Heart right ventricle (tissue), 16 donors: Measurements from ENCODE around the gene TLE7. TPM values are rescaled to one million over a fixed set of nuclear protein-coding genes. Genes with fewer than 3 reads are reported as not detected.

Experiments
- ATAC-seq, 8 donors: fragments of 200-7000 bp; cut with Tn5 transposase; one replicate each; pipeline ENCODE4 v1.9.1; 2020; ENCODE audit warnings: mild to moderate bottlenecking in 8 of 8, moderate library complexity in 8 of 8, moderate number of reproducible peaks in 1 of 8
- DNase-seq, 2 donors: peaks; one replicate each; pipeline ENCODE4 v3.0.0-alpha.2; 2020
- H3K27ac ChIP-seq, 10 donors: fragments of 200-600 bp; sonication (generic) in 2 of 10; one replicate each; pipeline versions ENCODE4 v1.5.0 to v1.8.0; 2020 to 2022; ENCODE audit warnings: mild to moderate bottlenecking in 3 of 10
- H3K27me3 ChIP-seq, 7 donors: fragments of 200-600 bp; one replicate each; pipeline ENCODE4 v1.8.0; 2021 to 2022; ENCODE audit warnings: mild to moderate bottlenecking in 2 of 7
- H3K36me3 ChIP-seq, 9 donors: fragments of 200-600 bp; sonication (generic) in 1 of 9; one replicate each; pipeline versions ENCODE4 v1.5.0 to v1.8.0; 2020 to 2022; ENCODE audit warnings: mild to moderate bottlenecking in 2 of 9
- H3K4me1 ChIP-seq, 9 donors: fragments of 200-600 bp; sonication (generic) in 1 of 9; one replicate each; pipeline versions ENCODE4 v1.5.0 to v1.8.0; 2020 to 2022; ENCODE audit warnings: mild to moderate bottlenecking in 4 of 9
- H3K4me3 ChIP-seq, 10 donors: fragments of 200-600 bp; sonication (generic) in 2 of 10; one replicate each; pipeline versions ENCODE4 v1.5.0 to v1.8.0; 2020 to 2022; ENCODE audit warnings: mild to moderate bottlenecking in 7 of 10, moderate library complexity in 2 of 10
- H3K9me3 ChIP-seq, 11 donors: fragments of 200-600 bp in 10 of 11; sonication (generic) in 2 of 11; one replicate each; pipeline versions ENCODE4 v1.5.0 to v1.8.0; 2013 to 2022; ENCODE audit warnings: mild to moderate bottlenecking in 2 of 11, control low read depth in 1 of 11, moderate library complexity in 1 of 11
- CTCF ChIP-seq, 9 donors: fragments of 200-600 bp; sonication (generic) in 2 of 9; IDR thresholded peaks; one replicate each; pipeline versions ENCODE4 v1.5.0 to v1.8.0; 2021 to 2022; ENCODE audit warnings: antibody characterized with exemption in 9 of 9, mild to moderate bottlenecking in 5 of 9, moderate library complexity in 1 of 9
- WGBS, 2 donors: extraction: QIAGEN DNeasy Blood & Tissue Kit; methylation state at CpG; one replicate each; pipeline ENCODE4 v1.1.7; 2013; ENCODE audit warnings: inconsistent platforms in 1 of 2; 5-methylcytosine and 5-hydroxymethylcytosine counted together
- intact Hi-C, 10 donors: fragments of 100-400 bp; cut with DNase I; formaldehyde crosslinking; loops; one replicate each; pipeline versions ENCODE4 v1.11.1 to v1.14.2; 2022
- polyA plus RNA-seq, 2 donors: library from polyadenylated mRNA; stranded (reverse); fragments of 200-250 nt; gene quantifications; one replicate each; pipeline ENCODE4 v1.2.3, GENCODE V29; 2013
- total RNA-seq, 10 donors: library from RNA; stranded (reverse); fragmentation: NEBNext Ultra II Directional in 3 of 10; extraction: Animal tissue kit (Norgen Biotek cat#: 25700) in 3 of 10; gene quantifications; one replicate each; pipeline versions ENCODE4 v1.2.1 to v1.2.4, GENCODE V29; 2021 to 2023
- donor health status: Arrhythmogenic right ventricular cardiomyopathy.
- donor health status: ischemic (EF 13 %, LVEDD 7.1; RV severe dilation, severe dysfunction).
- donor health status: healthy with polysubstance abuse.
- donor health status: DM: no; HTN: yes; CAD: no.
- donor health status: DM: no; HTN: no; CAD: no.
- donor health status: ischemic (EF 25% LVEDD 6.9; RV normal size, moderate dysfunction).
- donor health status: ischemic (EF 25% LVEDD 5.7; RV mildly dilated, moderate dysfunction).
- donor health status: healthy.
- donor health status: DM: yes; HTN: yes; CAD: no.
- donor health status: Ischemic cardiomyopathy.
- donor health status: ischemic (EF 35%, LVEDD 5.7; RV mildly dilated, moderate dysfunction).
- donor health status: nonischemic (EF 11% LVEDD 7.7; RV severe dilation, severe dysfunction).
- donor health status: DM: yes; HTN: yes; CAD: no.
- donor health status: PGD.
- donor health status: ischemic (EF 29% LVEDD 5.4; RV normal size, mild dysfunction).
- donor health status: nonischemic (EF 23%, LVEDD 6.1; RV moderate dilation, normal function).

TLE7 gene
- total and polyA plus RNA-seq, 12 donors = not detected

- Histone ChIP-seq H3K27ac (no peak overlapping the region), H3K36me3 (peaks cover 2 to 24% (median 11%) of the 10 kb centered on the region in 9 donors), H3K4me3 (no peak overlapping the region), H3K27me3 (peaks cover 0 to 25% (median 20%) of the 10 kb centered on the region in 7 donors), H3K4me1 (no peaks in the 10 kb centered on the region), H3K9me3 (peaks cover 0 to 76% (median 45%) of the 10 kb centered on the region in 11 donors)
- intact Hi-C loops = no loop called here
- TF ChIP-seq CTCF (IDR thresholded peaks at IDR 0.05) = no peak
- no peak for DNase-seq
- WGBS, 2 donors = 93 to 95% methylated on average over 6 of the region's 6 CpGs
- ATAC-seq = no peak
Measured at GRCh38 chr16:71443714-71444113, 1.9 kb upstream of the TLE7 start.

GRCh38 chr16:71441348-71442050, 355 bp downstream of the TLE7 start:
- H3K27ac ChIP-seq = no peak overlapping the region
- H3K4me1 ChIP-seq = no peaks in the 10 kb centered on the region
- H3K27me3 ChIP-seq = peaks cover 0 to 32% (median 25%) of the 10 kb centered on the region in 7 donors
- peak in 2 of 8 donors; percentile 22 to 32 for ATAC-seq
- H3K4me3 ChIP-seq = no peak overlapping the region
- intact Hi-C loops = no loop called here
- H3K9me3 ChIP-seq = peaks cover 0 to 53% (median 23%) of the 10 kb centered on the region in 11 donors
- WGBS, 2 donors = 29 to 39% methylated on average over 66 to 71 of the region's 71 CpGs
- peaks cover 0 to 3% (median 0%) of the 10 kb centered on the region in 9 donors for H3K36me3 ChIP-seq
- peak in 6 of 9 donors; percentile 10 to 41 (median 26) for TF ChIP-seq CTCF (IDR thresholded peaks at IDR 0.05)
- no peak for DNase-seq

- no peak for TF ChIP-seq CTCF (IDR thresholded peaks at IDR 0.05)
- Histone ChIP-seq H3K27me3 (peaks cover 0 to 32% (median 26%) of the 10 kb centered on the region in 7 donors), H3K9me3 (peaks cover 0 to 47% (median 16%) of the 10 kb centered on the region in 11 donors), H3K4me3 (no peak overlapping the region), H3K4me1 (no peaks in the 10 kb centered on the region), H3K36me3 (no peaks in the 10 kb centered on the region), H3K27ac (no peak overlapping the region)
- DNase-seq = no peak
- WGBS, 2 donors = 61 to 65% methylated on average over 24 to 25 of the region's 25 CpGs
- ATAC-seq = no peak
- intact Hi-C loops = no loop called here
Measured at GRCh38 chr16:71440669-71441347, 1.0 kb downstream of the TLE7 start.

- H3K27me3 ChIP-seq = peaks cover 0 to 32% (median 27%) of the 10 kb centered on the region in 7 donors
- H3K27ac ChIP-seq = no peak overlapping the region
- intact Hi-C loops = no loop called here
- WGBS, 2 donors = 46 to 53% methylated on average over 3 of the region's 3 CpGs
- H3K4me1 ChIP-seq = no peaks in the 10 kb centered on the region
- ATAC-seq = no peak
- no peak for DNase-seq
- no peak overlapping the region for H3K4me3 ChIP-seq
- TF ChIP-seq CTCF (IDR thresholded peaks at IDR 0.05) = no peak
- no peaks in the 10 kb centered on the region for H3K36me3 ChIP-seq
- H3K9me3 ChIP-seq = peaks cover 0 to 34% (median 5%) of the 10 kb centered on the region in 11 donors
Measured at GRCh38 chr16:71439523-71439922, 2.3 kb downstream of the TLE7 start.
